Neutrophil (primary cell): ENCODE data around the gene FASTKD1.
"Not testable (repeated sequence)": the region's sequence is repeated elsewhere in the genome, so short reads cannot be mapped to it uniquely, and the experiment has no call there.

ENCODE experiments used
- H3K27ac ChIP-seq: fragments of 200-600 bp; sonication (generic); 2 replicates; pipeline ENCODE4 v1.5.1; 2016; ENCODE audit warnings: mild to moderate bottlenecking, moderate library complexity
- H3K27me3 ChIP-seq: fragments of 200-600 bp; sonication (generic); 2 replicates; pipeline ENCODE4 v1.6.0; 2016; ENCODE audit warnings: mild to moderate bottlenecking
- H3K36me3 ChIP-seq: fragments of 200-600 bp; sonication (generic); 2 replicates; pipeline ENCODE4 v1.5.1; 2017
- H3K4me1 ChIP-seq, 2 experiments: fragments of 200-600 bp in 1 of 2; sonication (generic) in 1 of 2; 1 replicate in 1 of 2; 2 replicates in 1 of 2; pipeline versions ENCODE4 v1.5.1 to v1.6.1; 2013 to 2016; ENCODE audit warnings: low read depth in 1 of 2, low read length in 1 of 2, mild to moderate bottlenecking in 1 of 2, moderate library complexity in 1 of 2; ENCODE audit not compliant: control insufficient read depth in 1 of 2, insufficient read depth in 1 of 2
- H3K4me3 ChIP-seq, 2 experiments: fragments of 200-600 bp in 1 of 2; sonication (generic) in 1 of 2; 1 replicate in 1 of 2; 2 replicates in 1 of 2; pipeline ENCODE4 v1.5.1; 2013 to 2016; ENCODE audit warnings: low read depth in 1 of 2, low read length in 1 of 2, mild to moderate bottlenecking in 1 of 2, moderate library complexity in 1 of 2
- H3K9me3 ChIP-seq: fragments of 200-600 bp; sonication (generic); 2 replicates; pipeline ENCODE4 v1.5.1; 2016
- CTCF ChIP-seq: fragments of 200-600 bp; sonication (generic); IDR thresholded peaks from 2 replicates; pipeline ENCODE4 v1.5.1; 2016; ENCODE audit warnings: antibody characterized with exemption

Gene FASTKD1, protein sequence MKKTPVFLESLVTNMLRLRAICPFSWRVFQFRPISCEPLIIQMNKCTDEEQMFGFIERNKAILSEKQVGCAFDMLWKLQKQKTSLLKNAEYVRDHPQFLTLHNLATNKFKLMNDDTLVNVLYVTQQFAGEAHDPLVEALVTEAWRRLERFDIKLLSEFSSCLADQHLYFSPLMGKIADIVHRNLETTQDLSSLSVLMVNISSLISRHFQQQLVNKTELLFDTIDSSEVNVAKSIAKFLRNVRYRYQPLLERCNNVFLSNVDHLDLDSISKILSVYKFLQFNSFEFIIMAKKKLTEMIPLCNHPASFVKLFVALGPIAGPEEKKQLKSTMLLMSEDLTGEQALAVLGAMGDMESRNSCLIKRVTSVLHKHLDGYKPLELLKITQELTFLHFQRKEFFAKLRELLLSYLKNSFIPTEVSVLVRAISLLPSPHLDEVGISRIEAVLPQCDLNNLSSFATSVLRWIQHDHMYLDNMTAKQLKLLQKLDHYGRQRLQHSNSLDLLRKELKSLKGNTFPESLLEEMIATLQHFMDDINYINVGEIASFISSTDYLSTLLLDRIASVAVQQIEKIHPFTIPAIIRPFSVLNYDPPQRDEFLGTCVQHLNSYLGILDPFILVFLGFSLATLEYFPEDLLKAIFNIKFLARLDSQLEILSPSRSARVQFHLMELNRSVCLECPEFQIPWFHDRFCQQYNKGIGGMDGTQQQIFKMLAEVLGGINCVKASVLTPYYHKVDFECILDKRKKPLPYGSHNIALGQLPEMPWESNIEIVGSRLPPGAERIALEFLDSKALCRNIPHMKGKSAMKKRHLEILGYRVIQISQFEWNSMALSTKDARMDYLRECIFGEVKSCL

GRCh38 chr2:169573160-169573973 lies at the start of gene FASTKD1:
FASTKD1 (minus strand) TSS chr2:169573865; CDS start chr2:169572029, 1,836 bp downstream.
- H3K4me1 ChIP-seq, result peaks cover 8 to 10% of the 10 kb centered on the region in 2 experiments
- no peaks in the 10 kb centered on the region for H3K9me3 ChIP-seq
- H3K36me3 ChIP-seq, result no peaks in the 10 kb centered on the region
- H3K27ac ChIP-seq, result peak within 1 kb of the TSS; percentile 29
- peak within 1 kb of the TSS; percentile 75 to 85 for H3K4me3 ChIP-seq
- no peaks in the 10 kb centered on the region for H3K27me3 ChIP-seq
- TF ChIP-seq CTCF, result no peak

DNA sequence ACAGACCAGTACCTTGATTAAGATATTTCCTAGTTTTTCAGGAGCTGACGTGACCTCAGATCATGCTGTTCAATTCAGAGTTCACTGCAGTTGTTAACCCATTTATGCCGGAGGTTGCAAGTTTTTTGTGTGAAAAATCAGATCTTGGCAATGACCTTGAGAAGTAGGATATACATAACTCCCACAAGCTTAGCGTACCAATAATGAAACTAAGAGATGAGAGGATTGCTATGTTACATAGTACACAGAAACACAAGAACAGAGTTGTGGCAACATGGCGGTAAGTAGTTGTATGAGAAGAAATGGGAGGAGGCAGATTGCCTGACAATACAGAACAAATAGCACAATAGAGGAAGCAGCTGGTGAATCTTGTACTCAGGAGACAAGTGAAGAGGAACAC lies 49.6 kb upstream of the FASTKD1 start:
- peak overlapping the region; percentile 2 for H3K27ac ChIP-seq
- no peak for TF ChIP-seq CTCF
- H3K36me3 ChIP-seq, result peaks cover 59% of the 10 kb centered on the region
- H3K4me1 ChIP-seq, result no peaks in the 10 kb centered on the region
- H3K27me3 ChIP-seq, result no peaks in the 10 kb centered on the region
- H3K4me3 ChIP-seq, result no peak overlapping the region
- no peaks in the 10 kb centered on the region for H3K9me3 ChIP-seq

DNA sequence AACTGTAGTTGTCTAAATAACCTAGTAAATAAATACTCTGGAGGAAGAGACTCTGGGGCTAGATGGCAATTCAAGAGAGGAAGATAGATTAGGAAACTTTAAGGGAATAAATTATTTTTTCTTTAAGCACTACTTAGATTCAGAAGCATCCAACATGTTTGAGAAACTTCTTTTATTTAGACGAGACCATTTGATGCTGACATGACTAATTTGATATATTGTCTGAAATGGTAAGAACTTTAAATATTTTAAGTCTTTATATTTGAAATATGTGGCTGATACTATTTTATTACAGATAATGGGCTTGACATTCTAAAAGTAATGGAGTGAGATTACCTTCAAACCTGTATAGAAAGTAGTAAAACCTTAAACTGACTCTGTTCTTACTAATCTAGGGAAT lies 46.8 kb upstream of the FASTKD1 start:
- H3K27me3 ChIP-seq, result no peaks in the 10 kb centered on the region
- H3K4me3 ChIP-seq, result no peak overlapping the region
- H3K27ac ChIP-seq, result no peak overlapping the region
- TF ChIP-seq CTCF, result no peak
- no peaks in the 10 kb centered on the region for H3K9me3 ChIP-seq
- no peaks in the 10 kb centered on the region for H3K4me1 ChIP-seq
- peaks cover 53% of the 10 kb centered on the region for H3K36me3 ChIP-seq

DNA sequence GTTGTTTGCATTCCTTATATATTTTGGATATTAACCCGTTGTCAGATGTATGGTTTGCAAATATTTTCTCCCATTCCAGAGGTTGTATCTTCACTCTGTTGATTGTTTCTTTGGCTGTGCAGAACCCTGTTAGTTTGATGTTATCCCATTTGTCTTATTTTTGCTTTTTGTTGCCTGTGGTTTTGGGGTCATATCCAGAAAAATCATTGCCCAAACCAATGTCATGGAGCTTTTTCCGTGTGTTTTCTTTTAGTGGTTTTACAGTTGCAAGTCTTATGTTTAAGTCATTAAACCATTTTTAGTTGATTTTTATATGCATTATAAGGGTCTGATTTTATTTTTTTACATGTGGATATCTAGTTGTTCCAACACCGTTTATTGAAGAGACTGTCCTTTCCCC lies 46.3 kb upstream of the FASTKD1 start:
- peaks cover 54% of the 10 kb centered on the region for H3K36me3 ChIP-seq
- no peak for TF ChIP-seq CTCF

DNA sequence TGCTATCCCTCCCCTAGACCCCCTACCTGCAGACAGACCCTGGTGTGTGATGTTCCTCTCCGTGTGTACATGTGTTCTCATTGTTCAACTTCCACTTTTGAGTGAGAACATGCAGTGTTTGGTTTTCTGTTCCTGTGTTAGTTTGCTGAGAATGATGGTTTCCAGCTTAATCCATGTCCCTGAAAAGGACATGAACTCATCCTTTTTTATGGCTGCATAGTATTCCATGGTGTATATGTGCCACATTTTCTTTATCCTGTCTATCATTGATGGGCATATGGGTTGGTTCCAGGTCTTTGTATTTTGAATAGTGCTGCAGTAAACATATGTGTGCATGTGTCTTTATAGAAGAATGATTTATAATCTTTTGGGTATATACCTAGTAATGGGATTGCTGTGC lies 42.3 kb upstream of the FASTKD1 start:
- H3K36me3 ChIP-seq, result peaks cover 52% of the 10 kb centered on the region
- H3K27ac ChIP-seq, H3K4me1 ChIP-seq, H3K27me3 ChIP-seq, H3K9me3 ChIP-seq, H3K4me3 ChIP-seq: not testable (repeated sequence)

More for the DNA sequence above, 46.3 kb upstream of the FASTKD1 start:
- Histone ChIP-seq H3K9me3 (no peaks in the 10 kb centered on the region), H3K4me3 (no peak overlapping the region), H3K4me1 (no peaks in the 10 kb centered on the region), H3K27ac (no peak overlapping the region), H3K27me3 (no peaks in the 10 kb centered on the region)
